Spinal cord (tissue), 10 donors: ENCODE results near the gene HSPA12A. TPM values are rescaled to one million over a fixed set of nuclear protein-coding genes. Genes with fewer than 3 reads are reported as not detected.

ENCODE experiments used
- DNase-seq, 6 donors: peaks; one replicate each; pipeline versions ENCODE4 v3.0.0 to v3.0.0-alpha.2; 2013 to 2015; ENCODE audit warnings: low spot score in 6 of 6, low read depth in 4 of 6
- H3K27ac ChIP-seq: one replicate; pipeline ENCODE4 v1.5.1; 2013; ENCODE audit warnings: low read depth, low read length, control low read depth
- H3K27me3 ChIP-seq: one replicate; pipeline ENCODE4 v1.6.1; 2013; ENCODE audit warnings: low read length; ENCODE audit not compliant: control insufficient read depth, insufficient read depth
- H3K36me3 ChIP-seq: one replicate; pipeline ENCODE4 v1.6.1; 2013; ENCODE audit warnings: low read length; ENCODE audit not compliant: control insufficient read depth, insufficient read depth
- H3K4me1 ChIP-seq: one replicate; pipeline ENCODE4 v1.6.1; 2013; ENCODE audit warnings: low read length; ENCODE audit not compliant: control insufficient read depth, insufficient read depth
- H3K4me3 ChIP-seq: one replicate; pipeline ENCODE4 v1.5.1; 2013; ENCODE audit warnings: low read depth, low read length, control low read depth
- H3K9me3 ChIP-seq: one replicate; pipeline ENCODE4 v1.6.1; 2013; ENCODE audit warnings: low read length; ENCODE audit not compliant: control insufficient read depth, insufficient read depth
- WGBS: methylation state at CpG from one replicate; pipeline ENCODE4 v1.1.5; 2013; ENCODE audit warnings: missing lambda C conversion rate; ENCODE audit not compliant: insufficient coverage; 5-methylcytosine and 5-hydroxymethylcytosine counted together
- polyA plus RNA-seq, 2 donors: library from polyadenylated mRNA; unstranded; fragments of 120-200 nt; gene quantifications; one replicate each; pipeline ENCODE4 v1.2.1, GENCODE V29; 2013; ENCODE audit not compliant: insufficient read length in 2 of 2
- total RNA-seq, 2 donors: library from RNA; depleted of rRNA in 1 of 2; stranded (reverse); fragments of 120-200 nt in 1 of 2; fragments of >200 nt in 1 of 2; gene quantifications; one replicate each; pipeline versions ENCODE4 v1.2.3 to v1.2.4, GENCODE V29; 2013 to 2014
- donor health status: healthy.

Gene HSPA12A
- total and polyA plus RNA-seq, 4 donors = 35.1 to 106 (median 68.9) TPM

DNA sequence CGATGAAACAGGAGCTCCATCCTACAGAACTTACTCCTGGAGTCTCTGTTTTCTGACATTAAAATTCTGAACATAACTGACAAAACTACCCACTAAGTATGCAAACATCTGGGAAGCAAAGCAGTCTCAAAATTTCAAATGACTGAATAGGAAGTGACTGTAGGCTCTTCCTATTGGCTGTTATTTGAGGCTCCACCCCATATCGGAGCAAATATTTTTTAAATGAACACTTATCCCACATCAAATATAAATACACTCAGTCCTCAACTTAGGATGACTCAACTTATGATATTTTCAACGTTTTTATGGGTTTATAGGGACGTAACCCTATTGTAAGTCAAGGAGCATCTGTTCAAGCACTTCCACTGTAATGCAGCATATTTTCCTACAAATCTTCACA is 8.8 kb downstream of the HSPA12A start:
- Histone ChIP-seq H3K9me3 (no peaks in the 10 kb centered on the region), H3K27ac (no peak overlapping the region), H3K27me3 (no peaks in the 10 kb centered on the region), H3K4me3 (no peak overlapping the region), H3K36me3 (peaks cover 6% of the 10 kb centered on the region), H3K4me1 (peaks cover 17% of the 10 kb centered on the region)
- no peak for DNase-seq
- WGBS = 88% methylated on average over 3 of the region's 4 CpGs

DNA sequence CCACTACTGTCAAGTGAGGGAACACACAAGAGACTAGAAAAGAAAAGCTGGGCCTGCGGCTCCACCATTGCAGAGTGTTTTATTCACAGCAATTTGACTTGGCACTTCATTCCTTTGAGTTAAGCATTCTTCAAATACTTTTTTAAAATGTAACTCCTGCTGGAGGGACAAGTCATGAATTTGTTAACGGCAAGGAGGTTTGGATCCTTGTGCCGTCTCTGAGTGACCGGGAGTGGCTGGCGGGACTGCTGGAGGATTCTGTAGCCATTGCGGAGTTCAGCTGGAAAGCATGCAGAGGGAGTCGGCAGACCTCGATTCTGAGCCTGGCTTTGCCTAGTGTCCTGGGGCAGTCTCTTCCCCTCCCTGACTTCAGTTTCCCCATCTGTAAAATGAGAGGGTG is 9.8 kb downstream of the HSPA12A start:
- peaks cover 6% of the 10 kb centered on the region for H3K36me3 ChIP-seq
- H3K27ac ChIP-seq = no peak overlapping the region
- H3K4me1 ChIP-seq = peaks cover 7% of the 10 kb centered on the region
- 74% methylated on average over 5 of the region's 8 CpGs for WGBS
- no peak for DNase-seq
- H3K27me3 ChIP-seq = no peaks in the 10 kb centered on the region
- no peaks in the 10 kb centered on the region for H3K9me3 ChIP-seq
- no peak overlapping the region for H3K4me3 ChIP-seq

DNA sequence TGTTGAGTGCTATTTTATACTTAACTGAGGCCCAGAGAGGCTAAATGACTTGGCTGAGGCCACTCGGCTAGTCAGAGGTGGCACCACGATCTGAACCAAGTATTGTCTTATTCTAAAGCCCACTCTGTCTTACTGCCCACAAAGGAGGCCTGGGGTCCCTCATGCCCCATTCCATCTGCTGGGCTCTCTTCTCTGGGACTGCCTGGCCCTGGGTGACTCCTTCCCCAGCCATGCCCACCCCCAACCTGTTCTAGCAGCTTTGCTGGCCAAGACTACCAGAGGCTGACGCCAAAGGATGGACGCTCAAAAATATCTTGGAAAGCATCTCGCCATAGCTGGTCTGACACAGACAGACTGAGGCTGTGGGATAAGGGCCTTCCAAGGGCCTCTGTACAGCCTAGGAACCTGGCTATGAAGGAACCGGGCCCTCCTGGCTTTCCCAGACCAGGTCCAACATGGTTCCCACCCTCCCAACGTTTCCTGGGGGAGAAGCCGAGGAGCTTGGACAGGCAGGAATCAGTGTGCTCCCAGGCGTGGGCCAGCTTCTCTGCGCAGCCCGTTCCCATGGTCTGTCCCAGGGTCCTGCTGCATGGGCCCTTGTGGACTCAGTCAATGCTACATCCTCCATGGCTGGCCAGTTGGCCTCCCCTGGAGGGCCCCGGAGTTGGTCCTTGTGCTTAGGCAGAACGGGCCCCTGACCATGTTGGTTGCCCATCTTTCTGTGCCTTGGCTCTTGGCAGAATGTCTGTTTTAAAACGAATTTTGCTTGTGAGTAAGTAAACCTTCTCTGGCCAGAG is 11.7 kb downstream of the HSPA12A start:
- H3K4me3 ChIP-seq = no peak overlapping the region
- no peaks in the 10 kb centered on the region for H3K27me3 ChIP-seq
- no peak overlapping the region for H3K27ac ChIP-seq
- DNase-seq = no peak
- peaks cover 6% of the 10 kb centered on the region for H3K36me3 ChIP-seq
- H3K4me1 ChIP-seq = peaks cover 3% of the 10 kb centered on the region
- WGBS = 89% methylated on average over 14 of the region's 14 CpGs
- no peaks in the 10 kb centered on the region for H3K9me3 ChIP-seq

DNA sequence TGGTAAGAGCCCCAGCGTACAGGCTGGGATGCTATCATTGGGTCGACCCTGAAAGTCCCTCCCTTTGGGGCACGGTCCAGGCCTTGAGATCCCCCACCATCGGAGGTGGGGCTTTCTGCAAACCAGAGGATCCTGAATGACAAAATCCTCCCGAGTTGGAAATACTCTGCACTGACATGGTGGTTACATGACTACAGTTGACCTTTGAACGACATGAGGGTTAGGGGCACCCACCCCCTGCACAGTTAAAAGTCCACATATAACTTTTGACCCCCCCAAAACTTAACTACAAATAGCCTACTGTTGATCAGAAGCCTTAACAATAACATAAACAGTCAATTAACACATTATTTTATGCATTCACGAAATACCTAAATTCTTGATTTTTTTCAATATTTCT is 13.1 kb downstream of the HSPA12A start:
- H3K9me3 ChIP-seq = no peaks in the 10 kb centered on the region
- no peaks in the 10 kb centered on the region for H3K27me3 ChIP-seq
- peaks cover 7% of the 10 kb centered on the region for H3K4me1 ChIP-seq
- H3K4me3 ChIP-seq = no peak overlapping the region
- peaks cover 10% of the 10 kb centered on the region for H3K36me3 ChIP-seq
- no peak for DNase-seq
- WGBS = 96% methylated on average over 6 of the region's 7 CpGs
- H3K27ac ChIP-seq = no peak overlapping the region

DNA sequence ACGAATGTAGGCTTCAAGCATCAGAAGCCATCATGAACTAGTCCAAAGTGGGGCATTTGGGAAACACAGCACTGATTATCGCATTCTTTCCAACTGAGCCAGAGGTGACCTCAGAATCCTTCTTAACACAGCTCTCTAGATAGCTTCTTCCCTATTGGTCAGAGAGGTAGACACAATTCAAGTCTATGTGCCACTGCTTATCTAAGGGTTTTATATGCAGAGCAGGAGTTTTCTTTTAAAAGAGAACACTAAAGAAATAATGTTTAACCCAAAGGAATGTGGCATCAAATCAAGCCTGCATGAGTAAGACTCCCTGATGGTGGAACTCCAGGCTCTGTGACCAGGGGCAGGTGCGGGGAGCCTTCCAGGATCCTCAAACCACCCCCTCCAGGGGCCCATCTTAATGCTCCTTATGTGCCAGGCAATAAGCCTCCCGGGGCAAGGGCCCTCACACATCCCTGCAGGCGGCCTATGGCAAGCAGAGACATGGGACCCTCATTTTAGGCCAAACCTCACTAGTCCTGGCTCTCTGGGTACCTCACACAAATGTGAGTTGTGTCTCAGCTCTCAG is 13.8 kb downstream of the HSPA12A start:
- Histone ChIP-seq H3K27me3 (no peaks in the 10 kb centered on the region), H3K27ac (no peak overlapping the region), H3K4me1 (peaks cover 9% of the 10 kb centered on the region), H3K9me3 (no peaks in the 10 kb centered on the region), H3K36me3 (peaks cover 10% of the 10 kb centered on the region), H3K4me3 (no peak overlapping the region)
- WGBS = 70% methylated on average over 4 of the region's 5 CpGs
- DNase-seq = no peak

DNA sequence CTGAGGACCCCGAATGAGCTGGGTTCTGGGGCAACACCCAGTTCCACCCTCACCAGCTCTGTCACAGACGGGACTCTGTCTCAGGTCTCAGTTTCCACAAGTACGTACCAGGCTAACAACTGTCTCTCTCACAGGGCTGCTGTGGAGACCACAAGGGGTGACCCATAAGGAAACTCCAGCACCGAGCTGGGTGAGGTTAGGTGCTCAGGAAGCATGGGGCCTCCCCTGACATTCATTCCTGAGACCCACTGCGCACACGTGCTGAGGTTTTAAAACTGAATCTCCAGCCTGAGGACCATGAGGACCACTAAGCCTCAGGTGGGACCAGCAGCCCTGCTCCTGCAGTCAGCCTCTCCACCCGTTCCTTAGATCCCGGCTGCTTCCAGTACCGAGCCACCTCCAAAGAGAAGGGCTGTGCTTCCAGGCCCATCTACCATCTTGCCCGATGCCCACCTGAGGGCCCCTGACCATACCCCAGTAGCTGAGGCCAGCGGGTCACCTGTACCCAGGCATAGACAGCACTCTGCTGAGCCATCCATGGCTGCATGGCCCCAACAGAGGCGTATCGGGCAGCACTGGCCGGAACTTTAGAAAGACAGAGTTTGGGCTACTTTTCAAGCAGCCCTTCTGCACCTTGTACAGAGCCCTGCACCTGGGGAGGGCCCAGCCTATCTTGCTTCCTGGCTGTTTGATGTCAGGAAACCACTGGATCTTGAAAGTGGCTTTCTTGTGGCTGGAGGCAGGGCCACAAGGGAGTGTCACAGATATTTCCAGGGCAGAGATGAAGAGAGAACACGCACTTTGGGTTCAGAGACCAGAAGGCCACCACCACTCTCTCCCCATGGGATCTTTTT is 18.7 kb downstream of the HSPA12A start:
- Histone ChIP-seq H3K36me3 (peaks cover 4% of the 10 kb centered on the region), H3K27ac (no peak overlapping the region), H3K9me3 (no peaks in the 10 kb centered on the region), H3K4me1 (peaks cover 36% of the 10 kb centered on the region), H3K4me3 (no peak overlapping the region), H3K27me3 (no peaks in the 10 kb centered on the region)
- DNase-seq = no peak
- 91% methylated on average over 13 of the region's 15 CpGs for WGBS

DNA sequence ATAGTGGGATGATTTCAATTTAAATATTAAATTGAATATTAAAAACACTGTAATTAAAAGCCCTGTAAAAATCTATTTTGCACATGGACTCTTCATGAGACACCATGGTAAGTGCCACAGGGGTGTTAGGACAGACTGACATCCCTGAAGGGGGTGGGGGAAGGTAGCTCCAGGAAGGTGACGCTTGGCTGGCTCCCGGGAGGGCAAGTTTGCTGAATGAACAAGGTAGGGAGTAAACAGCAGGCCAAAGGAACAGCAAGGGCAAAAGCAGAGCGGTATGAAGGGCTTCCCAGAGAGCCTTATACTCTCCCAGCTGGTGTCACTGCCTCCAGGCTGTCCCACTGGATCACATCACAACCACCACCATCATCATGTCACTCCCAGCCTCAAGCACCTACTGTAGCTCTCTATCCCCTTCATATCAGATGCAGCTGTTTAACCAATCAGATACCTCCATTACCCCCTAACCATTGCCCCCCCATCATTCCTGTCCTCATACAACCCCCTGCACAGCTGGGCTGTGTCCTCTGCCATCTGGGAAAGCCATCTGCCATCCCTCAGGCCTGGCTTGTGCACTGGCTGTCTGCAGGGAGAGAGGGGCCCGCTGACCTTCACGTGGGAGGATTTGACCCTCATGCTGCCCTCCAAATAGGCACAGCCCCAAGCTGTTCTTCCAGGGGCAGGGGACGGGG is 19.5 kb downstream of the HSPA12A start:
- no peak overlapping the region for H3K27ac ChIP-seq
- H3K4me3 ChIP-seq = no peak overlapping the region
- no peak for DNase-seq
- H3K36me3 ChIP-seq = peaks cover 4% of the 10 kb centered on the region
- no peaks in the 10 kb centered on the region for H3K27me3 ChIP-seq
- peaks cover 36% of the 10 kb centered on the region for H3K4me1 ChIP-seq
- 64% methylated on average over 4 of the region's 6 CpGs for WGBS
- H3K9me3 ChIP-seq = no peaks in the 10 kb centered on the region

DNA sequence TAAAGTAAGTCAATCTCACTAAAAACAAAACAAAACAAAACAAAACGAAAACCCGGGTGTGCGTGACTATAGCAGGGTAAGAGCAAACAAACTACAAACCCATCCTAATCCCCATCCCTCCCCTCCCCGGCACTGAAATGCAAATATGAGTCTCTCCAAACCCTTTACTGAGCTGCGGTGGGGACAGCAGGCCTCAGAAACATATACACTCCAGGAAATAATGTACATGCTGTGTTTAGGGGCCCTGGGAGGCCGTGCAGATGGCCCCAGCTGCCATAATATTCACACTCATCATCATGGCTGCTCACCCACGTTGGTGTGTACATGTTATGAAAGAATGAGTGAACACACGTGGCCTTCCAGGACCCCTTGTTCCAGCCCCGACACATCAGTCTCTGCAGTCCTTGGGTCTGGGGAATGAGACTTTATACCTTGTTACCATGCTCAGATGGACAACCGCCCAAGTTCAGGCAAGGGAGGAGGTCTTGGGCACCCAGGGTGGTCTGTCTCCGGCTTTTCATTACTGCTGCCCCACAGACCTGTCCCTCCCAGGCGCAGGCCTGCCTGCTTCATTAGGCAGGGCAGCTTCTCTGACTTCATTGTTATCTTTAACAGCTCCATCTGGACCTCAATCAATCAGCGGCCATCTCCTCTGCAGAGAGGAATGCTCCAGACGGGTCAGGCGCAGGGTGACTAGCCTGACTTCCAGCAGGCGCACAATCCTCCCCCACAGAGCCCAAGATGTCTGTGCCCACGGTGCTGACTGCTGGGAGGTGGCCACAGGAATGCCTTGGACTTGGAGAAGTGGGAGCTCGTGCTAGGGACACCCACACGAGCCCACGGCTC is 20.6 kb downstream of the HSPA12A start:
- peak in 2 of 6 donors; percentile 56 to 60 for DNase-seq
- H3K36me3 ChIP-seq = peaks cover 4% of the 10 kb centered on the region
- no peak overlapping the region for H3K4me3 ChIP-seq
- WGBS = 26% methylated on average over 9 of the region's 20 CpGs
- H3K4me1 ChIP-seq = peaks cover 36% of the 10 kb centered on the region
- H3K9me3 ChIP-seq = no peaks in the 10 kb centered on the region
- H3K27ac ChIP-seq = peak overlapping the region; percentile 33
- H3K27me3 ChIP-seq = no peaks in the 10 kb centered on the region
